DMS114 treated with DMSO at 0.1 percent for 48 hours (cell line): ENCODE measurements around the gene MAPK1IP1L.
"Not testable (repeated sequence)": the region's sequence is repeated elsewhere in the genome, so short reads cannot be mapped to it uniquely, and the experiment has no call there.

Experiments
- DNase-seq: peaks from one replicate; lab custom pipeline; 2025; ENCODE audit not compliant: unreplicated experiment; lab: John Stamatoyannopoulos, UW

Gene MAPK1IP1L

DNA sequence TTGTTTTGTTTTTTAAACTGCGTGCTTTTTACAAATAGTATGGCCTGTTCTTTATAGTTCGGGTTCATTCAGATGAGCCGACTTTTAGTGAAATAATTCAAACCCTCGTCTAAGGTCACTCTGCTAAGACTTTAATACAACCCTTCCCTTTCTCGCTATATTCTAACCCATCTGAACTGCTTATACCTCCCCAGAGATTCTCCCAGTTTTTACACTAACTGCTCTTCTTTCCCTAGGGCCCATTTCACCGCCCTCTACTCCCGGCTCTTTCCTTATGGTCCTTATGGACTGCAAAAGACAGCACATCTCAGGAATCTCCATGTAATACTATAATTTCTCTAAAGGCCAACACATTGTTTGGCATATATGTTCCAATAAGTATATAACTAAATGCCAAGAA, 2.1 kb downstream of the MAPK1IP1L start:
- DNase-seq = no peak

DNA sequence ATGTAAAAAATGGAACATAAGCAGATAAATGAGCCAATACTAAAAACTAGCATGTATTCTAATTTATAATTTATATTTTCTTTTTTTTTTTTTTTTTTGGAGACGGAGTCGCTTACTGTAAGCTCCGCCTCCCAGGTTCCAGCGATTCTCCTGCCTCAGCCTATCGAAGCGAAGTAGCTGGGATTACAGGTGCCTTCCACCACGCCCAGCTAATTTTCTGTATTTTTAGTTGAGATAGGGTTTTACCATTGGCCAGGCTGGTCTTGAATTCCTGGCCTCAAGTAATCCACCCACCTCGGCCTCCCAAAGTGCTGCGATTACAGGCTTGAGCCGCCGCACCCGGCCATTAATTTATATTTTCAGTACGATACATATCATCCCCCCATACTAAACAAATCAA, 2.7 kb downstream of the MAPK1IP1L start:
- DNase-seq = no peak

DNA sequence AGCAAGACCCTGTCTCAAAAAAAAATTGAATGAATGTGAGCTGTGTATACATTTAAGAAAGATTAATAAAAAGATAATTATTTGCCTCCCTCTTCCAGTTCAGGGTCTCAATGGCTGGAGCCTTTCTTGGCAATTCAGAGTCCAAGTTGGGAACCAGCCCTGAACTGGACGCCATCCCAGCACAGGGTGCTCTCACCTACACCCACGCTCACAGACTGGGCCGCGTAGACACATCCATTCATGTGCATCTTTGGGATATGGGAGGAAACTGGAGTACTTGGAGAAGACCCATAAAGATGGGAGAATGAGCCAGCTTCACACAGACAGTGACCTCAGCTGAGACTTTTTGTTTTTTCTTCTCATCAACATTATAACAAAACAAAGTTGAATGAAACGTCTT, 6.5 kb downstream of the MAPK1IP1L start:
- DNase-seq = no peak

DNA sequence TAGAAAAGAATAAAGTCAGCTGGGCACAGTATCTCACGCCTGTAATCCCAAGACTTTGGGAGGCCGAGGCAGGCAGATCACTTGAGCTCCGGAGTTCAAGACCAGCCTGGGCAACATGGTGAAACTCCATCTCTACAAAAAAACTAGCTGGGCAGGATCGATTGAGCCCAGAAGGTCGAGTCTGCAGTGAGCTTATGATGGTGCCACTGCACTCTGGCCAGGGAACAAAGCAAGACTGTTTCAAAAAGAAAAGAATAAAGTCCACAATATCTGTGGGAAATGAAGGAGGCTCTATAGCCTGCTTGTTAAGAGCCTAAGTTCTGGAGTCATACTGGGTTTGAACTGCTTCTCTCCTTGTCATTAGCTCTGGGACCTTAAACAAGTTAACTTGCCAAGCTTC, 7.9 kb downstream of the MAPK1IP1L start:
- no peak for DNase-seq

DNA sequence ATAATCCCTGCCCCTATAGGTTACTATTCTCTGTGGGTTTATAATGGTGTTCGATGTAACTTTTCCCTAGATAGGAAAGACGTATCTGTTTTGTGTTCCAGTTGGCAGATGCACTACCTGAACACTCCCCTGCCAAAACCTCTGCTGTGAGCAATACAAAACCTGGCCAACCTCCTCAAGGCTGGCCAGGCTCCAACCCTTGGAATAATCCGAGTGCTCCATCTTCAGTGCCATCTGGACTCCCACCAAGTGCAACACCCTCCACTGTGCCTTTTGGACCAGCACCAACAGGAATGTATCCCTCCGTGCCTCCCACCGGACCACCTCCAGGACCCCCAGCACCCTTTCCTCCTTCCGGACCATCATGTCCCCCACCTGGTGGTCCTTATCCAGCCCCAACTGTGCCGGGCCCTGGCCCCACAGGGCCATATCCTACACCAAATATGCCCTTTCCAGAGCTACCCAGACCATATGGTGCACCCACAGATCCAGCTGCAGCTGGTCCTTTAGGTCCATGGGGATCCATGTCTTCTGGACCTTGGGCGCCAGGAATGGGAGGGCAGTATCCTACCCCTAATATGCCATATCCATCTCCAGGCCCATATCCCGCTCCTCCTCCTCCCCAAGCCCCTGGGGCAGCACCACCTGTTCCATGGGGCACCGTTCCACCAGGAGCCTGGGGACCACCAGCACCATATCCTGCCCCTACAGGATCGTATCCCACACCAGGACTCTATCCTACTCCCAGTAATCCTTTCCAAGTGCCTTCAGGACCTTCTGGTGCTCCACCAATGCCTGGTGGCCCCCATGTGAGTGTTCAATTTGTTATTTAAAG, 11.3 kb downstream of the MAPK1IP1L start:
- no peak for DNase-seq

DNA sequence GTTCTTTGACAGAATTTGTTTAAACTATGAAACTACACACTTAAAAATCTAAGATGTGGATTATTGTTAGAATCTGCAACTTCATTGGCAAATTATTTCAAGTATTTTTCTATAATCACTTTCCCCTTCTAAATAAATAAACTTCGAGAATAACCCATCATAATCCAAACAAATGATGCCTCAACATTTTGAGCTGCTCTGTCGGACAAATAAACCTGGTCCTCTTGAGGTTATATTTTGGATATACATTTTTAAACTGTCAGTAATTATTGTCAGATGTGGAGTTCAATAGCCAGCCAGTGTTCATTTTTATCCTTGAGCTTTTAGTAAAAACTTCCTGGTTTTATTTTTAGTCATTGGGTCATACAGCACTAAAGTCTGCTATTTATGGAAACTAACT, 13.4 kb downstream of the MAPK1IP1L start:
- not testable (repeated sequence) for DNase-seq

DNA sequence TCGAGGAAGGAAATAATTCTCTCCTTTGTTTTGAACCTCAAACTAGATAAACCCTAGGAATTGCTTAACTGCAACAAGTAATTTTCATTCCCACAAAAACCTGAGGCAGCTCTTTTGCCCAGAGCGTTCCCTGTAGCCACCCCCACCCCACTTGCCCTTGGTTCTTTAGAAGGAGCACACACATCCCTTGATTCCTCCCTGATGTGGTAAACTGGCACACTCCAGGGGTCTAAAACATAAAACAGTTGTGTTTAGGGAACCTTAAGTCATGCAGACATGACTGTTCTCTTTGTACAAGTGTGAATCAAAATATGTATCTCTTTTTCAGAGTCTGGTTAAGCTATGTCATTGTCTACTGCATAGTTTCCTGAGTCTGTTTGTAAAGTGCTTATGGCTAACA, 14.0 kb downstream of the MAPK1IP1L start:
- no peak for DNase-seq

DNA sequence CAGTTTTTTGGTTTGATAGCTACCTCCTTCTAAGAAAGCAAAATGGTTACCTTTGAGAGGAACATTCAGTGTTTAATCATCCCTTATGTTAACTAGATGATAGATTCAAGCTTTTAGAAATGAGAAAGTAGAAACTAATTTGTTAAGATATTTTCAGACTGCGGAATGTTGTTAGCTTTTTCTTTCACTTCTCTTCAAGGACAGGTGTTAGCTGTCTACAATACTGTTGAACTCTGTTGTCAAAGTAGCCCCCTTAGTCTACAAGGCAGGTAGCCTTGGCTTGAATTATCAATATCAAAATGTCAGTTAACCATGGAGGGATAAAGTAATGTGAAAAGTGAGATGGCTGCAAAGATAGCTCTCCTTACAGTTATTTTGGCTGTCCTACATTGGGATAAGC, 14.8 kb downstream of the MAPK1IP1L start:
- no peak for DNase-seq

DNA sequence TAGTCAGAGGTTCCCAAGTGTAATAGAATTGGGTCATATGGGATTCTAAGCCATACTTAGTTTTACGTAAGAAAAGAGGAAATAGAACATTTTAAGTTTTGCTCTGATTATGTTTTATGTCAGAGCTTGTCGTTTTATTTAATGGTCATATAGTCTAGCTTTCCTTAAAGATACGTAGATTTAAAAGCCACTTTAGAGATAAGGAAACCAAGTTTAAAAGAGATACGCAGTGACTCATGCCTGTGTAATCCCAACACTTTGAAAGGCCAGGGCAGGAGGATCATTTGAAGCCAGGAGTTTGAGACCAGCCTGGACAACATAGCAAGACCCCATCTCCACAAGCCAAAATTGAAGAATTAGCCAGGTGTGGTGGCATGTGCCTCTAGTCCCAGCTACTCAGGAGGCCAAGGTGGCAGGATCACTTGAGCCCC, 19.5 kb downstream of the MAPK1IP1L start:
- no peak for DNase-seq

DNA sequence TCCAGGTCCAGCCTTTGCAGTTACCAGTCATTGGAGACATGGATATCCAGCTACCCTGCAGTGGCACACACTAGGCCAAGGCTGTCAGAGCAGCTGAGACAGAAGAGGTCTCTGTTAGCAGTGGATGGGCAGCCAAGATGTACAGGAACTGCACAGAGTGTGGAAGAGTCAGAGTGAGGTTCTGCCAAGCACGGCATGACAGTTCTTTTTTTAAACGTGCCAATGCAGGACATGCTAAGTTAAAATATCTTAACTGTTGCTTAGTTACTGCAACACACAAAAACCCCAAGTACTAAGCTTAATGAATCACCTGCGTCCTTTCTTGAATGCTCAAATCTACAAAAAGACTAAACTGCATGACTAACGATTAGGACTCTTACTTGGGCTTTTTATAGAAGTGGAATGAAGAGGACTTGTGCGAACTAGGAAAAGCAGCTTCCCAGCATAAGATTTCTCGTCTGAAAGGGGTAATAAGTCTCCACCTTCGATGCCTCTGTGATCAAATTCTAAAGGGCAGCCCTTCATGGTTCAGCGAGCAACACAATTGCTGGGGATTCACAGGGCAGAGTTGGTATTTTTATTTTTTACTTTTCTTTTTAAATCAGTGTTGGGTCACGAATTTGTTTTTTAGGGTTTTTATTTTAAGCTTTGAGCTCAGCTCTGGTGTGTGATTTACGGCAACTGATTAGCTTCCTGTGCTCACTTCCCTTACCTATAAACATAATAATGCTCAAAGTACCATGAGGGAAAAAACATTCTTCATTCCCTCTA, 20.6 kb downstream of the MAPK1IP1L start:
- DNase-seq = no peak

DNA sequence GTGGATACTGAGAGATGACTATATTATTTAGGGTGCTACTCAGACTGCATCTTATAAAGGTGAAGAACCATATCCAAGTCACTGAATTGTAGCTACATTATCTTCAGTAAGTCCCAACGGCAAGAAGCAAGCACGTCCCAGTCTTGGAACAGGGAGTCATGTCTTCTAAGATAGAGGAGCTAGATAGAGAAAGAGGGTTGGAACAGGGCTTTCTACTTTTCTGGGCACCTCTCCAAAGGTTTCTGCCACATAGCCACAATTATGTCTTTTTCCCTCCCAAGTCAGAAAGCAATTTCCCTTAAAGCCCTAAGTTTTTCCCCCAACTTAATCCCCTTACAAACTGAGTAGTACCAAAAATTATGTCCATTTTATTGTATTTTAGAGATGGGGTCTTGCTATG, 22.4 kb downstream of the MAPK1IP1L start:
- no peak for DNase-seq

DNA sequence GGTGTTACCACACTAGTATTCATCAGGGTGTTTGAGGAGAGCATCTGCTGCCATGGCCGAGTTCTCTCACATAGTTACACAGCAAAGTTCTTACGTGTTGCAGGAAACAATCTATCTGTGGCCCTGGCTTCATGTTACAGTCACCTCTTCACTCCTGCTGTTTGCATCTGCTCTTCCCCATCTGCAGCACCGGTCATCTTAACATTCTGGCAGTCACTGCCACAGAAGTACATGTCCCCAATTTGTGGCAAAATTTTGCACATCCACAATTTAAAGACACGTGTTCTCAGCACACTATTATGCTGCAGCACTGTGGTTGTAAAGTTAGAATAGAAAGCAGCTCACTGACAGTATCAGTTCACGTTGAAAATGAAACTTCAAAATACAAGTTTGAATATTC, 23.2 kb downstream of the MAPK1IP1L start:
- DNase-seq = no peak

DNA sequence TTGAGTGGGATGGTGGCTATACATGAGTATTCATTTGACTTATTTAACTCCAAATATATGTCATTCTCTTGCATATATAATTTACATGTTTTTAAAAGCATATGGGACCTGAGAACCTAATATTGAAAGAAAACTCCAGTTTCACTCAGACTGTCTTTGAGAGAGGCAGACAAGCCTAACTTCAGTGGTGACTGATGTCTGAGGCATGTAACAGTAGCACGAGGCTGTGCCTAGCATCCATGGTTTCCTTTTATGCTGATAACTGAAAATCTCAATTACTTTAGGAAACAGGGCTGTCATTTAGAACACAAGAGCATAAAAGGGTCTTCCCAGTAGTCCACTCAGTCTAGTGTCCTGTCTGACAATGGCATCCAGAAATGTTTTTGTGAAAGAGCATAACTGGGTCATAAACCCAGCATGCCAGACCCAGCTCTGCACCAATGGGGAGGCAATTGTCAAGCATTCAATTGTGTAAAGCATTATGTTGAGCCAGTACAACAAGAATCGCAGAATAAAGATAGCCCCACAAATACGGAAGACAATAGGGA, 24.3 kb downstream of the MAPK1IP1L start:
- DNase-seq = no peak

DNA sequence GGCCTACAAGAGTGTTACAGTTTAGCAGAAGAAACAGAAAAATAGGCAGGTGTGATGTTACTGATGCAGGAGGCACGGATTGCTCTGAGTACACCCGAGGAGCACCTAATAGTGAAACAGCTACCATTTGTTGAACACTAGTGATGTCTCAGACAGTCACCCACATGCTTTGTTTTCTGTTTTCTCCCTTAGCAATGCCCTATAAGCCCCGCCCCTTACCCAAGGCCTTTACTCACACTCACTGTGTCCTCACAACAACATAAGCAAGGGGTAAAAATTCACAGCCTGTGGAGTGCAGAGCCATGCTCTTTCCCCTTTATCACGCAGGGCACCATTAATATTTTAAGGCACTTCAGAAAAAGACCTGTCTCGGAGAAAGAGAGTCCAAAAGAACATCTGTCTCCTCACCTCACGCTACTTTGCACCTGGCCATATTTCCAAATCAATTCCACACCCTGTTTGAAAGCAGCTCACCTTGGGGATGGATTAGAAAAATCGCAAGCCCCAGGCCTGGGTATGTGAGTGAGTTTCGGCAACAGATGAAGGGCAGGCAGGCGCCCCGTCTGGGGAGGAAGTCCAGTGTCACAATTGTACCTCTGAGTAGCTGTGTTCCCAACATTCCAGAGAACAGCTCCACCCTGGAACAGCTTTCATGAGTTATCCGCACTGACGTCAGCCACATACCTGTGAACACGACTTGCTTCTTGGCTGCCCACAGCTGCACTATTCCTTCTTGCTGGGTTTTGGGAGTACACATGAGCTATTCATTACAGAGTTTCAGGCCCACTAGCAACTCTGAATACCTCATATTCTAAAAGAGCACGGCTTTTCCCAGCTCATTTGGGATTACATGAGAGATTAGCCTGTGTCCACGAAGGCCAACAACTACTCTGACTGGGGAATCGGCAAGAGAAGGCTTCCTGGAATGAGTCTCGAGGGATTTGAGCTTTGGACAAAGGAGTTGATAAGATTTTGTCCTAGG, 26.0 kb downstream of the MAPK1IP1L start:
- DNase-seq = no peak

DNA sequence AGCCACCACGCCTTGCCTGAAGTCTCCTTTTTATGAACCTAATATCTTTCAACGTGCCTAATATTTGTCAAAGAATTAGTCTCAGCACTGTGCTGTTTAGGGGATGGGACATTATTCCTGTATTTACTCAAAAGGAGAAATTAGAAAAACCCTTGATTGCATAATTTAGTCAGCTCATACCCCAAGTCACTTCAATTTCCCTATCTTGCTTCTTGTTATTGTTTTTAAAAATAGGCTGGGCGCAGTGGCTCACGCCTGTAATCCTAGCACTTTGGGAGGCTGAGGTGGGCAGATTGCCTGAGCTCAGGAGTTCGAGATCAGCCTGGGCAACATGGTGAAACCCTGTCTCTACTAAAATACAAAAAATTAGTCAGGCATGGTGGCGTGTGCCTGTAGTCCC, 28.5 kb downstream of the MAPK1IP1L start:
- DNase-seq = not testable (repeated sequence)

DNA sequence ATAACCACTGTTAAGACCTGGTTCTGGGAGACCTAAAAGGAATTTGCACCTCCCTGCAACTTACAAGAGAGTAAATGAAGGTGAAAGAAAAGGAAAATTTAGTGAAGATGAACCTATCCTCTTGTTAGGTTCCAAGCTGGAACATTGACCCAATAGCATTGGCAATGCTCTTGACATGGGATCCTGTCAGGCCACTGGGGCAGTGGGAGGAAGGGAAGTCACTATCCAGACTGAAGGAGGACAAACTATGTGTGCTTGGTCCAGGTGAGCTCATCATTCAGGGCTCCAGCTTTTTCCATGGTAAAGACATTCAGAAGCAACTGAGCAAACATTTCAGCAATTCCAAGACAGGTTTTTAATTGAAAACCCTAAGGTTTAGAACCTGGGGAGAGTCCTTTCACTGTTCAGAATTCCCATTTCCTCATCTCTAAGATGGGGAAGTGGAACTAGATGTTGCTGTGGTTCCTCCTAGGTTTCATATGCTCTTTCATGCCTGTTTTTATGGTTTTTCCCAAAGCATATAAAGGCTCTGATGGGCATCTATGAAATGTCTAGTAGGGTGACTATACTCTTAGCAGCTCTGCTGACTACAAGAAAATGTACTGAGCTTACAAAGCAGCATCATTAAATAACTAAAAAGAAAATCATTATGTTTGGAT, 33.1 kb downstream of the MAPK1IP1L start:
- no peak for DNase-seq

DNA sequence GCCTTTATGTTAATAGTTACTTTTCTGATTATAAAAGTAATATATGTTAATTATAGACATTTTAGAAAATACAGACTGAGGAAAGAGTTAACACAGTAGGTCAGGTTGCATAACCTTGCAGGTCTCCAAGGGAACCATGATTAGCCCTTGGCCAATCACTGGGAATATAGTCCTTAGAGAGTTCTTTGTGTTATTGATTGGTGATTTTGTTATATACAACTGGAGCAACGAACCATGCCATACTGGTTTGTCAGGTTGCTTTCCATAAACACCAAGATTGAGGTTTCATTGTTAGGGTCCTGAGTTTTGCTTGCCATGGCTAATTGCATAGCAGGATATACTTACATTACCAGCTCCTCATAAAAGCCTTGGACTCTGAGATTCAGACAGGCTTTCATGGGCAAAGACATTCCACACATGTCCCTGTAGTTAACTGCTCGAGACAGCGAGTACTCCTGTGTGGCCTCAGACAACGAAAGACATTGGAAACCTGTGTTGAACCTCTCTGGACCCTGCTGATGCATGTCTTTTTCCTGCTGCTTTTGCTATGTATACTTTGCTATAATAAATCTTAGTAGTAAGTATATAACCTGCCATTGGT, 33.7 kb downstream of the MAPK1IP1L start:
- DNase-seq = no peak

DNA sequence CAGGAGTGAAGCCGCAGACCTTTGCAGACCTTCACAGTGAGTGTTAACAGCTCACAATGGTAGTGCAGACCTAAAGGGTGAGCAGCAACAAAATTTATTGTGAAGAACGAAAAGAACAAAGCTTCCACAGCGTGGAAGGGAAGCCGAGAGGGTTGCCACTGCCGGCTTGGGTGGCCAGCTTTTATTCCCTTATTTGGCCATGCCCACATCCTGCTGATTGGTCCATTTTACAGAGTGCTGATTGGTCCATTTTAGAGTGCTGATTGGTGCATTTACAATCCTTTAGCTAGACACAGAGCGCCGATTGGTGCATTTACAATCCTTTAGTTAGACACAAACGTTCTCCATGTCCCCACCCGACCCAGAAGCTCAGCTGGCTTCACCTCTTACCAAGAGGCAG, 35.5 kb downstream of the MAPK1IP1L start:
- no peak for DNase-seq

DNA sequence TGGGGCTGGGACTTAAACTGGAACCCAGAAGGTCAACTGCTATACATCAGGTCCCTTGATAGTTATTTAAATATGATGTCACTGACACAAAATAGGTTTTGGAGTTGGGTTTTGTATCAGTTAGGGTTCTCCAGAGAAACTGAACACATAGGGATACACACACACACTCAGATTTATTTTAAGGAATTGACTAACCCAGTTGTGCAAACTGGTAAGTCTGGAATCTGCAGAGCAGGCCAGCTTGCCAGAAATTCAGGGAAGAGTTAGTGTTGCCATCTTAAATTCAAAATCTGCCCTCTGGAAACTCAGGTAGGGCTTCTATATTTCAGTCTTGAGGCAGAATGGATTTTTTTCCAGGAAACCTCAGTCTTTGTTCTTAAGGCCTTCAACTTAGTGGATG, 36.9 kb downstream of the MAPK1IP1L start:
- no peak for DNase-seq

DNA sequence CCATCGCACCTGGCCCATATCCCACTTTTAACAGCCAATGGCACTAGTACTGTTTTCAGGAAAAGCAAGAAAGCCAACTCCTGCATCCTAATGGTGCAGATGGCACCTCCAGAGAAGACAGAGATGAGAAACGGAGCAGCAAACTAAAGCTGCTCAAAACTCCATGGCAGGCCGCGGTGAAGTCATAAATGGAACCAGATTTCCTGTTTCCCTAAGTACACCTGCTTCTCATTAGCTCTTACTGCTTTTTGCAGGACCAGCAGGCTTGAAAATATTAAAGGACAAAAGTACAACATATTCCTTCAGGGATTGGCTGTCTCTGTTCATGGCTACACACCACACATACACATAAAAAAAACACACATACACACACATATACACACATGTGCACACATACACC, 40.9 kb downstream of the MAPK1IP1L start:
- DNase-seq = no peak
